H1 (cell line): ENCODE measurements around the gene KLF16. TPM values are rescaled to one million over a fixed set of nuclear protein-coding genes. Genes with fewer than 3 reads are reported as not detected.

Source experiments
- CTCF ChIA-PET: fragments of 300-600 bp; sonication (Branson Sonifier 250); formaldehyde crosslinking; loops from one replicate; lab custom pipeline; 2021; ENCODE audit not compliant: partially characterized antibody; lab: Charles Lee
- POLR2A ChIA-PET: fragments of 300-600 bp; sonication (Branson Sonifier 250); formaldehyde crosslinking; loops from one replicate; lab custom pipeline; 2021; ENCODE audit warnings: inconsistent platforms; ENCODE audit not compliant: partially characterized antibody; lab: Charles Lee
- DNase-seq, 2 experiments: peaks; one replicate each; pipeline versions ENCODE4 v3.0.0 to v3.0.0-alpha.2; 2010 to 2022; ENCODE audit warnings: low spot score in 2 of 2, low read depth in 1 of 2, mixed read lengths in 1 of 2
- FAIRE-seq: peaks from 2 replicates; lab custom pipeline; 2011; peaks lifted over from hg19 to GRCh38; lab: Jason Lieb, UNC
- H2AFZ ChIP-seq: 2 replicates; pipeline ENCODE4 v1.8.1; 2012; ENCODE audit warnings: low read length, inconsistent platforms
- H2AK5ac ChIP-seq: 2 replicates; pipeline ENCODE4 v1.6.1; 2013; ENCODE audit warnings: low read depth, low read length
- H2BK120ac ChIP-seq: replicated peaks from 2 replicates; pipeline ENCODE3; 2013; ENCODE audit warnings: low read depth, low read length, inconsistent platforms
- H2BK12ac ChIP-seq: 2 replicates; pipeline ENCODE4 v1.6.1; 2013; ENCODE audit warnings: low read depth, low read length
- H2BK15ac ChIP-seq: 2 replicates; pipeline ENCODE4 v1.6.1; 2013; ENCODE audit warnings: low read length
- H2BK20ac ChIP-seq: 2 replicates; pipeline ENCODE4 v1.6.1; 2013; ENCODE audit warnings: low read length
- H2BK5ac ChIP-seq: 2 replicates; pipeline ENCODE4 v1.6.1; 2013; ENCODE audit warnings: low read depth, low read length
- H3K14ac ChIP-seq: 2 replicates; pipeline ENCODE4 v1.6.1; 2013; ENCODE audit warnings: inconsistent platforms; ENCODE audit not compliant: insufficient read length
- H3K18ac ChIP-seq: 2 replicates; pipeline ENCODE4 v1.6.1; 2013; ENCODE audit warnings: low read length; ENCODE audit errors: extremely low read depth
- H3K23ac ChIP-seq: 2 replicates; pipeline ENCODE4 v1.6.1; 2013; ENCODE audit warnings: inconsistent platforms; ENCODE audit not compliant: insufficient read length
- H3K23me2 ChIP-seq: 2 replicates; pipeline ENCODE4 v1.6.1; 2013; ENCODE audit warnings: low read depth, low read length
- H3K27ac ChIP-seq: 2 replicates; pipeline ENCODE4 v1.6.1; 2011; ENCODE audit warnings: low read depth, low read length, inconsistent platforms
- H3K27me3 ChIP-seq, 4 experiments: replicated peaks in 1 of 4; 1 replicate in 1 of 4; 2 replicates in 3 of 4; pipeline versions ENCODE4 v1.6.1 to v1.8.1; 2011 to 2013; ENCODE audit warnings: low read length in 3 of 4, mild to moderate bottlenecking in 3 of 4, inconsistent platforms in 2 of 4, mixed read lengths in 2 of 4, moderate library complexity in 1 of 4; ENCODE audit not compliant: control insufficient read depth in 3 of 4, insufficient read depth in 3 of 4; ENCODE audit errors: extremely low read depth in 1 of 4
- H3K36me3 ChIP-seq, 4 experiments: 2 replicates each; pipeline versions ENCODE4 v1.6.1 to v1.8.1; 2011 to 2013; ENCODE audit warnings: mild to moderate bottlenecking in 4 of 4, low read length in 3 of 4, moderate library complexity in 2 of 4, control low read depth in 1 of 4, inconsistent platforms in 1 of 4; ENCODE audit not compliant: insufficient read depth in 4 of 4, control insufficient read depth in 2 of 4
- H3K4ac ChIP-seq: replicated peaks from 2 replicates; pipeline ENCODE3; 2013; ENCODE audit warnings: low read length, low read depth, mixed read lengths, inconsistent platforms; ENCODE audit not compliant: insufficient read length
- H3K4me1 ChIP-seq, 4 experiments: replicated peaks in 1 of 4; 1 replicate in 1 of 4; 2 replicates in 3 of 4; pipeline versions ENCODE4 v1.6.1 to v1.8.1; 2011 to 2013; ENCODE audit warnings: low read length in 3 of 4, inconsistent platforms in 2 of 4, mixed read lengths in 1 of 4; ENCODE audit not compliant: insufficient read depth in 4 of 4, control insufficient read depth in 3 of 4
- H3K4me2 ChIP-seq, 2 experiments: 2 replicates each; pipeline versions ENCODE4 v1.6.1 to v1.8.1; 2011 to 2013; ENCODE audit warnings: low read depth in 2 of 2, low read length in 2 of 2, control low read depth in 1 of 2, inconsistent platforms in 1 of 2, mild to moderate bottlenecking in 1 of 2; ENCODE audit not compliant: insufficient read depth in 1 of 2
- H3K4me3 ChIP-seq, 4 experiments: fragments of 200-600, 300-600 bp in 1 of 4; sonication (generic), shearing (Covaris generic), sonication (Bioruptor Twin) in 1 of 4; 2 replicates each; pipeline versions ENCODE4 v1.5.1 to v1.8.1; 2011 to 2016; ENCODE audit warnings: low read length in 4 of 4, low read depth in 3 of 4, control low read depth in 2 of 4, inconsistent platforms in 2 of 4, mild to moderate bottlenecking in 2 of 4, mixed read lengths in 1 of 4, moderate library complexity in 1 of 4; ENCODE audit not compliant: insufficient read depth in 2 of 4; ENCODE audit errors: extremely low read depth in 1 of 4
- H3K56ac ChIP-seq: replicated peaks from 2 replicates; pipeline ENCODE3; 2013; ENCODE audit warnings: low read depth, mild to moderate bottlenecking, mixed read lengths, low read length, inconsistent platforms; ENCODE audit not compliant: insufficient read length
- H3K79me1 ChIP-seq: 2 replicates; pipeline ENCODE4 v1.6.1; 2013; ENCODE audit warnings: low read depth, low read length, control low read depth
- H3K79me2 ChIP-seq, 2 experiments: 2 replicates each; pipeline versions ENCODE4 v1.6.1 to v1.8.1; 2012 to 2013; ENCODE audit warnings: low read length in 2 of 2, mild to moderate bottlenecking in 2 of 2, inconsistent platforms in 1 of 2; ENCODE audit not compliant: insufficient read depth in 2 of 2, control insufficient read depth in 1 of 2
- H3K9ac ChIP-seq, 4 experiments: replicated peaks in 1 of 4; 1 replicate in 1 of 4; 2 replicates in 3 of 4; pipeline versions ENCODE4 v1.6.1 to v1.8.1; 2011 to 2013; ENCODE audit warnings: low read depth in 3 of 4, low read length in 3 of 4, control low read depth in 2 of 4, mild to moderate bottlenecking in 2 of 4, moderate library complexity in 2 of 4, inconsistent platforms in 1 of 4; ENCODE audit errors: extremely low read depth in 1 of 4
- H3K9me3 ChIP-seq, 2 experiments: 2 replicates each; pipeline versions ENCODE4 v1.6.1 to v1.8.1; 2012 to 2013; ENCODE audit warnings: mild to moderate bottlenecking in 2 of 2, moderate library complexity in 2 of 2, control low read depth in 1 of 2, inconsistent platforms in 1 of 2, low read depth in 1 of 2, low read length in 1 of 2, mixed read lengths in 1 of 2; ENCODE audit not compliant: insufficient read depth in 2 of 2
- H4K20me1 ChIP-seq, 2 experiments: replicated peaks in 1 of 2; 2 replicates each; pipeline versions ENCODE3 to v1.8.1; 2011 to 2013; ENCODE audit warnings: inconsistent platforms in 2 of 2, low read length in 2 of 2, mild to moderate bottlenecking in 1 of 2; ENCODE audit not compliant: insufficient read depth in 2 of 2, control insufficient read depth in 1 of 2
- H4K5ac ChIP-seq: 2 replicates; pipeline ENCODE4 v1.6.1; 2013; ENCODE audit warnings: low read length, low read depth, mixed read lengths, inconsistent platforms; ENCODE audit not compliant: insufficient read length
- H4K8ac ChIP-seq: 2 replicates; pipeline ENCODE4 v1.8.0; 2013; ENCODE audit warnings: mild to moderate bottlenecking, moderate library complexity, low read length, inconsistent platforms; ENCODE audit not compliant: insufficient read depth; ENCODE audit errors: extremely low read depth
- H4K91ac ChIP-seq: replicated peaks from 2 replicates; pipeline ENCODE3; 2013; ENCODE audit warnings: low read length, mixed read lengths, inconsistent platforms; ENCODE audit not compliant: insufficient read length
- CBX8 ChIP-seq: fragments of 300-800, 300-1000 bp; sonication (generic); IDR thresholded peaks from 2 replicates; pipeline ENCODE4 v1.7.1; 2016; ENCODE audit warnings: low read depth, low read length, borderline replicate concordance
- CTCF ChIP-seq, 3 experiments: IDR thresholded peaks; 1 replicate in 2 of 3; 2 replicates in 1 of 3; pipeline versions ENCODE4 v1.5.1 to v1.6.1; 2011; ENCODE audit warnings: low read length in 3 of 3, mild to moderate bottlenecking in 3 of 3, inconsistent platforms in 2 of 3, low read depth in 1 of 3, moderate library complexity in 1 of 3; ENCODE audit not compliant: insufficient read depth in 1 of 3; ENCODE audit errors: control extremely low read depth in 1 of 3
- WGBS, 2 experiments: shearing (Covaris generic) in 1 of 2; methylation state at CpG; one replicate each; pipeline versions ENCODE4 v1.1.6 to v1.1.7; 2013 to 2015; ENCODE audit warnings: low lambda C conversion rate in 2 of 2, mixed read lengths in 2 of 2, inconsistent platforms in 1 of 2, low coverage in 1 of 2, missing lambda C conversion rate in 1 of 2; ENCODE audit not compliant: insufficient replicate concordance in 2 of 2, insufficient coverage in 1 of 2, insufficient read length in 1 of 2; ENCODE audit errors: extremely low coverage in 1 of 2, missing lambda C conversion rate in 1 of 2; 5-methylcytosine and 5-hydroxymethylcytosine counted together
- polyA plus RNA-seq, 7 experiments: library from polyadenylated mRNA; depleted of rRNA in 3 of 7; stranded (reverse) in 5 of 7; unstranded in 2 of 7; fragments of >200 nt in 5 of 7; fragments of 200-250 nt in 2 of 7; gene quantifications; 1 replicate in 5 of 7; 2 replicates in 1 of 7; 4 replicates in 1 of 7; pipeline versions ENCODE4 v1.2.1 to v1.2.3, GENCODE V29; 2011 to 2013; ENCODE audit warnings: missing spikeins in 2 of 7, mixed read lengths in 2 of 7
- total RNA-seq: library from RNA; stranded (reverse); fragmentation: NEBNext Ultra II Directional; extraction: Animal tissue kit (Norgen Biotek cat#: 25700); gene quantifications from 2 replicates; pipeline ENCODE4 v1.2.1, GENCODE V29; 2021

The KLF16 gene
- total and polyA plus RNA-seq, 2 of the 8 experiments (the other 6 are each of a cell fraction or from before 2014, with no cell fraction given), result 14.3 to 45.9 TPM

GRCh38 chr19:1847348-1847683 is 16.1 kb downstream of the KLF16 start:
- no peak overlapping the region for H4K91ac ChIP-seq
- peaks cover 3% of the 10 kb centered on the region; the same call in 1 of the 2 replicates for H3K23me2 ChIP-seq
- H3K27ac ChIP-seq, result no peak overlapping the region
- CTCF ChIA-PET, result interaction anchor here (0.7 to 14.9 kb wide), 6 partner anchors 9 to 580 kb away, joined by 3 to 228 read pairs (median 4); no protein-coding TSS in a partner anchor
- DNase-seq (no peak), FAIRE-seq (no peak)
- no peak overlapping the region for H2BK12ac ChIP-seq
- H2BK120ac ChIP-seq, result no peak overlapping the region
- H2BK15ac ChIP-seq, result no peak overlapping the region
- no peak overlapping the region; the same call in 1 of the 2 replicates for H2BK5ac ChIP-seq
- H4K5ac ChIP-seq, result no peak overlapping the region
- no peak overlapping the region for H3K18ac ChIP-seq
- peaks cover 23% of the 10 kb centered on the region for H3K79me1 ChIP-seq
- POLR2A ChIA-PET, result interaction anchor here (0.8 to 1.3 kb wide), 2 partner anchors 10 to 40 kb away, joined by 3 to 5 read pairs; no protein-coding TSS in a partner anchor
- no peak overlapping the region for H2BK20ac ChIP-seq
- H3K79me2 ChIP-seq, result peaks cover 23 to 57% of the 10 kb centered on the region in 2 experiments
- H3K36me3 ChIP-seq, result no peaks in the 10 kb centered on the region
- H3K4ac ChIP-seq, result no peak overlapping the region
- H3K14ac ChIP-seq, result no peak overlapping the region
- H3K56ac ChIP-seq, result no peak overlapping the region
- H3K27me3 ChIP-seq, result no peaks in the 10 kb centered on the region
- no peak overlapping the region; the same call in 1 of the 2 replicates for H4K8ac ChIP-seq
- H3K4me2 ChIP-seq, result peak overlapping the region; percentile 75 to 97
- no peak overlapping the region for H3K23ac ChIP-seq
- 21% methylated on average over 12 of the region's 12 CpGs; no CpG with 5 or more reads in 1 of the 2 experiments for WGBS, 2 experiments
- no peak overlapping the region for H2AFZ ChIP-seq
- no peak overlapping the region for H2AK5ac ChIP-seq
- peaks cover 0 to 13% (median 10%) of the 10 kb centered on the region in 4 experiments; a peak in 6 of 7 replicates for H3K4me1 ChIP-seq
- H3K9me3 ChIP-seq, result no peaks in the 10 kb centered on the region
- peaks cover 19 to 25% of the 10 kb centered on the region in 2 experiments for H4K20me1 ChIP-seq
- peak overlapping the region; percentile 82 to 99 (median 98) for H3K9ac ChIP-seq
- peak overlapping the region; percentile 75 to 95 (median 88) for H3K4me3 ChIP-seq
- TF ChIP-seq CTCF (IDR thresholded peaks at IDR 0.05; ENCODE audit: control extremely low read depth in 1 of 3, insufficient read depth in 1 of 3, low read depth in 1 of 3, low read length in 3 of 3) (no peak), CBX8 (no peak)
